Naive thymus-derived CD4-positive, alpha-beta T cell (primary cell): ENCODE measurements around the gene PARP14. TPM values are rescaled to one million over a fixed set of nuclear protein-coding genes. Genes with fewer than 3 reads are reported as not detected.
"Not testable (repeated sequence)": the region's sequence is repeated elsewhere in the genome, so short reads cannot be mapped to it uniquely, and the experiment has no call there.

Source experiments
- ATAC-seq: fragments of 150-1000 bp; cut with Tn5 transposase; 2 replicates; pipeline ENCODE4 v1.10.0; 2021; ENCODE audit warnings: mild to moderate bottlenecking, moderate library complexity
- CTCF ChIA-PET: fragments of 350-600 bp; sonication (Branson Sonifier 250); formaldehyde crosslinking; loops from one replicate; lab custom pipeline; 2021; ENCODE audit warnings: antibody characterized with exemption; lab: Charles Lee
- POLR2A ChIA-PET: fragments of 350-600 bp; sonication (Branson Sonifier 250); formaldehyde crosslinking; loops from one replicate; lab custom pipeline; 2021; ENCODE audit warnings: antibody characterized with exemption, inconsistent platforms; lab: Charles Lee
- DNase-seq, 9 donors: peaks; one replicate each; pipeline versions ENCODE4 v3.0.0 to v3.0.0-alpha.2; 2020 to 2022; ENCODE audit warnings: mixed read lengths in 1 of 9
- H3K27ac ChIP-seq: one replicate; pipeline ENCODE4 v1.7.0; 2013; ENCODE audit warnings: mild to moderate bottlenecking, low read depth, low read length, moderate library complexity
- H3K27me3 ChIP-seq, 2 donors: one replicate each; pipeline ENCODE4 v1.7.0; 2013; ENCODE audit warnings: low read length in 2 of 2, mild to moderate bottlenecking in 2 of 2, moderate library complexity in 2 of 2; ENCODE audit not compliant: control insufficient read depth in 2 of 2, insufficient read depth in 2 of 2
- H3K36me3 ChIP-seq, 3 experiments: 1 replicate in 2 of 3; 2 replicates in 1 of 3; pipeline ENCODE4 v1.7.0; 2013; ENCODE audit warnings: low read length in 3 of 3, mild to moderate bottlenecking in 3 of 3, moderate library complexity in 1 of 3; ENCODE audit not compliant: insufficient read depth in 3 of 3, control insufficient read depth in 2 of 3
- H3K4me1 ChIP-seq, 2 donors: one replicate each; pipeline ENCODE4 v1.7.0; 2013; ENCODE audit warnings: low read length in 2 of 2, mild to moderate bottlenecking in 2 of 2, moderate library complexity in 1 of 2; ENCODE audit not compliant: control insufficient read depth in 2 of 2, insufficient read depth in 2 of 2
- H3K4me3 ChIP-seq: 2 replicates; pipeline ENCODE4 v1.7.0; 2013; ENCODE audit warnings: mild to moderate bottlenecking, low read length
- H3K9me3 ChIP-seq, 3 experiments: 1 replicate in 2 of 3; 2 replicates in 1 of 3; pipeline ENCODE4 v1.7.0; 2013; ENCODE audit warnings: low read length in 3 of 3; ENCODE audit not compliant: control insufficient read depth in 2 of 3
- H3K27ac Mint-ChIP-seq, 9 donors: one replicate each; pipeline ENCODE4 v1.8.0; 2020 to 2022; ENCODE audit warnings: mixed read lengths in 9 of 9, mild to moderate bottlenecking in 8 of 9, moderate library complexity in 5 of 9, inconsistent platforms in 2 of 9
- H3K27me3 Mint-ChIP-seq, 5 donors: one replicate each; pipeline ENCODE4 v1.8.0; 2021 to 2022; ENCODE audit warnings: mixed read lengths in 5 of 5, mild to moderate bottlenecking in 1 of 5
- H3K36me3 Mint-ChIP-seq, 5 donors: one replicate each; pipeline ENCODE4 v1.8.0; 2020 to 2022; ENCODE audit warnings: mixed read lengths in 5 of 5, mild to moderate bottlenecking in 3 of 5, inconsistent platforms in 1 of 5
- H3K4me1 Mint-ChIP-seq, 7 donors: one replicate each; pipeline ENCODE4 v1.8.0; 2020 to 2022; ENCODE audit warnings: mixed read lengths in 7 of 7, mild to moderate bottlenecking in 3 of 7, inconsistent platforms in 1 of 7
- H3K4me3 Mint-ChIP-seq, 10 donors: one replicate each; pipeline ENCODE4 v1.8.0; 2020 to 2022; ENCODE audit warnings: mild to moderate bottlenecking in 10 of 10, mixed read lengths in 10 of 10, moderate library complexity in 6 of 10, inconsistent platforms in 2 of 10
- H3K9me3 Mint-ChIP-seq, 11 donors: one replicate each; pipeline ENCODE4 v1.8.0; 2020 to 2022; ENCODE audit warnings: mixed read lengths in 11 of 11, mild to moderate bottlenecking in 4 of 11, inconsistent platforms in 1 of 11, moderate library complexity in 1 of 11
- intact Hi-C, 2 donors: fragments of 100-400 bp; cut with micrococcal nuclease; formaldehyde crosslinking; loops; one replicate each; pipeline ENCODE4 v1.15.1; 2023
- polyA plus RNA-seq, 2 donors: library from polyadenylated mRNA; unstranded; fragments of 300-500 nt; fragmentation: Illumina TruSeq; gene quantifications; one replicate each; pipeline ENCODE4 v1.2.3, GENCODE V29; 2021
- total RNA-seq, 6 experiments: library from RNA in 5 of 6; stranded (reverse) in 5 of 6; gene quantifications; 1 replicate in 5 of 6; 2 replicates in 1 of 6; pipeline ENCODE4 v1.2.3 and lab custom pipeline; 2021 to 2026

PARP14 gene
- total and polyA plus RNA-seq, 7 experiments from 2014 or later = 8.4 to 154 (median 47.9) TPM

DNA sequence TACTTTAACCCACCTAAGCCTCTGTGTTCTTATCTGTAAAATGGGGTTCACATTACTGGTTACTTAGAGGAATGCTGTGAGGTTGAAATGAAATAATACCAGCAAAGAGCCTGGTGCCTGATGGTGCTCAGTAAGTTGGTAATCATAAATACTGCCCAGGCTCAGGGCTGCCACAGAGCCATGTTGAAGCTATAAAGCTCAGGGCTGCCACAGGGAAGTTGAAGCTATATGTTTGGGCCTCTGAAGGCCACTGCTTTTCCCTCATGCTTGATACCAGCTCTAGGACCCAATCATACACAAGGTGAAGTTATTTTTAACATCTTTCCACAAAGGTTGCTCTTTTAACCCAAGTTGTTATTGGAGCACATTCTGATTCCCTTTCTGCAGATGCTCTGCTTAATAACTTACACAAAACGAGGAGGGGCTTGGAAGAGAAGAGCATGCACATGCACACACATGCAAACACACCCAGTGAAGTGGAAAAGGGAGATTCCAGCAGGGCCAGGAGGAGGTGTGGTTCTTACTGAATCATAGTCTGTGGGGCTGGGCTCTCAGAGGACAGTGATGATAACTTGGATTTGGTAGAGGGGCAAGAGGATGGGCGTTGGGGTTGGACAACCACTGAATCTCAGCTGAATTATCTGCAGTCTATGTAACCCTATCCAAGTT is 17.4 kb downstream of the PARP14 start:
- peaks cover 5 to 88% (median 15%) of the 10 kb centered on the region in 3 experiments for H3K36me3 ChIP-seq
- peak overlapping the region in 2 of 9 donors; percentile 3 to 24 for H3K27ac Mint-ChIP-seq
- no peaks in the 10 kb centered on the region for H3K9me3 ChIP-seq
- no peaks in the 10 kb centered on the region for H3K27me3 Mint-ChIP-seq
- no peak overlapping the region for H3K4me3 Mint-ChIP-seq
- no peaks in the 10 kb centered on the region for H3K9me3 Mint-ChIP-seq
- intact Hi-C loops = no loop called here
- no peak overlapping the region for H3K4me3 ChIP-seq
- peaks cover 10 to 61% (median 57%) of the 10 kb centered on the region in 5 donors for H3K36me3 Mint-ChIP-seq
- H3K27me3 ChIP-seq = no peaks in the 10 kb centered on the region
- DNase-seq = no peak
- ATAC-seq = peak; percentile 40
- H3K4me1 Mint-ChIP-seq = peaks cover 3 to 52% (median 13%) of the 10 kb centered on the region in 7 donors
- ChIA-PET POLR2A (no interaction called here), CTCF (interaction anchor here (0.8 kb wide), 1 partner anchor 72 kb away, joined by 3 read pairs; no protein-coding TSS in a partner anchor)
- no peaks in the 10 kb centered on the region for H3K4me1 ChIP-seq
- H3K27ac ChIP-seq = no peak overlapping the region

DNA sequence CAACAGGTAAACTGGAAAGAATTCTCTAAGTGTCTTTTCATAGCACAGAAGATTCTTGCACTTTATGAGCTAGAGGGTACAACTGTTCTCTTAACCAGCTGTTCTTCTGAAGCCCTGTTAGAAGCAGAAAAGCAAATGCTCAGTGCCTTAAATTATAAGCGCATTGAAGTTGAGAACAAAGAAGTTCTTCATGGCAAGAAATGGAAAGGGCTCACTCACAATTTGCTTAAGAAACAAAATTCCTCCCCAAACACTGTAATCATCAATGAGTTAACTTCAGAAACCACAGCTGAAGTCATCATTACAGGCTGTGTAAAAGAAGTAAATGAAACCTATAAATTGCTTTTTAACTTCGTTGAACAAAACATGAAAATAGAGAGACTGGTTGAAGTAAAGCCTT is 19.6 kb downstream of the PARP14 start:
- Mint-ChIP-seq H3K36me3 (peaks cover 15 to 63% (median 55%) of the 10 kb centered on the region in 5 donors), H3K4me1 (peaks cover 3 to 46% (median 12%) of the 10 kb centered on the region in 7 donors), H3K27ac (no peak overlapping the region), H3K9me3 (no peaks in the 10 kb centered on the region), H3K27me3 (no peaks in the 10 kb centered on the region), H3K4me3 (no peak overlapping the region)
- intact Hi-C loops = no loop called here
- H3K27ac ChIP-seq = no peak overlapping the region
- no peaks in the 10 kb centered on the region for H3K9me3 ChIP-seq
- H3K4me3 ChIP-seq = no peak overlapping the region
- H3K27me3 ChIP-seq = no peaks in the 10 kb centered on the region
- no peaks in the 10 kb centered on the region for H3K4me1 ChIP-seq
- ATAC-seq = no peak
- no peak for DNase-seq
- peaks cover 5 to 85% (median 22%) of the 10 kb centered on the region in 3 experiments for H3K36me3 ChIP-seq
- ChIA-PET CTCF (no interaction called here), POLR2A (interaction anchor here (0.9 kb wide), 1 partner anchor 12 kb away, joined by 3 read pairs; no protein-coding TSS in a partner anchor)

DNA sequence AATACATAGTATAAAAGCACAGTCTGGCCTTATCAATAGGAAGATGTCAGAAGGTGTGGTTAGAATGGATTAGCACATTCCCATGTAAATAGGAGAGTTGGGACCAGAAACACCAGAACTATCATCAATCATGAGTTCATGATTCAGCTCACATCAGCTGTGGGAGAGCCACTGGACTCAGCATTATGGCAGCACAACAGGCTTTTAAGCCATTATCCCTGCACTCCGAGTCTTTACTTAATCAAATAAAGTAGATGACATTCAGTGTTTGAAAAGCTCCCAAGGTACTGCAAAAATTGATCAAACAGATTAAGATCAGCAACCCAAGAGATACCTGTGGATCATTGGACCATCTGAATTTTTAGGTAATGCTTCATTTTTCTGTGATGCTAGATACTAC is 24.7 kb downstream of the PARP14 start:
- no peaks in the 10 kb centered on the region for H3K27me3 ChIP-seq
- H3K9me3 ChIP-seq = no peaks in the 10 kb centered on the region
- Mint-ChIP-seq H3K27ac (peak overlapping the region in 1 of 9 donors; percentile 33), H3K4me1 (peaks cover 11 to 49% (median 26%) of the 10 kb centered on the region in 7 donors), H3K27me3 (no peaks in the 10 kb centered on the region), H3K9me3 (no peaks in the 10 kb centered on the region), H3K36me3 (peaks cover 5 to 74% (median 60%) of the 10 kb centered on the region in 5 donors), H3K4me3 (no peak overlapping the region)
- ATAC-seq = no peak
- H3K27ac ChIP-seq = no peak overlapping the region
- intact Hi-C loops = no loop called here
- peaks cover 0 to 47% (median 18%) of the 10 kb centered on the region in 3 experiments for H3K36me3 ChIP-seq
- H3K4me1 ChIP-seq = no peaks in the 10 kb centered on the region
- POLR2A ChIA-PET = no interaction called here
- no peak overlapping the region for H3K4me3 ChIP-seq
- DNase-seq = no peak
- CTCF ChIA-PET = interaction anchor here (0.8 kb wide), 1 partner anchor 26 kb away, joined by 3 read pairs; no protein-coding TSS in a partner anchor

DNA sequence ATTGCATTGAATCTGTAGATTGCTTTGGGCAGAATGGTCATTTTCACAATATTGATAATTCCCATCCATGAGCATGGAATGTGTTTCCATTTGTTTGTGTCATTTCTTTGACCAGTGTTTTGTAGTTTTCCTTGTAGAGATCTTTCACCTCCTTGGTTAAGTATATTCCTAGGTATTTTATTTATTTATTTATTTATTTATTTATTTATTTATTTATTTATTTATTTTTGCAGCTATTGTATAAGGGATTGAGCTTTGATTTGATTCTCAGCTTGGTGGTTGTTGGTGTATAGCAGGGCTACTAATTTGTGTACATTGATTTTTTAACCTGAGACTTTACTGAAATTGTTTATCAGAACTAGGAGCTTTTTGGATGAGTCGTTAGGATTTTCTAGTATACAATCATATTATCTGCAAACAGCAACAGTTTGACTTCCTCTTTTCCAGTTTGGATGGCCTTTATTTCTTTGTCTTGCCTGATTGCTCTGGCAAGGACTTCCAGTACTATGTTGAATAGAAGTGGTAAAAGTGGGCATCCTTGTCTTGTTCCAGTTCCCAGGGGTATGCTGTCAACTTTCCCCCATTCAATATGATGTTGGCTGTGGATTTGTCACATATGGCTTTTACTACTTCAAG is 30.1 kb downstream of the PARP14 start:
- H3K4me1 ChIP-seq, H3K4me3 ChIP-seq, DNase-seq, CTCF ChIA-PET, H3K27me3 ChIP-seq, H3K27me3 Mint-ChIP-seq, ATAC-seq, H3K9me3 Mint-ChIP-seq, POLR2A ChIA-PET, intact Hi-C loops, H3K9me3 ChIP-seq, H3K27ac ChIP-seq: not testable (repeated sequence)
- peaks cover 10 to 35% (median 33%) of the 10 kb centered on the region in 3 experiments for H3K36me3 ChIP-seq
- H3K36me3 Mint-ChIP-seq = peaks cover 6 to 83% (median 58%) of the 10 kb centered on the region in 5 donors
- peak overlapping the region in 3 of 9 donors; percentile 33 to 65 (median 56) for H3K27ac Mint-ChIP-seq
- peak overlapping the region in 2 of 10 donors; percentile 23 to 82 for H3K4me3 Mint-ChIP-seq
- peaks cover 18 to 47% (median 34%) of the 10 kb centered on the region in 7 donors for H3K4me1 Mint-ChIP-seq

DNA sequence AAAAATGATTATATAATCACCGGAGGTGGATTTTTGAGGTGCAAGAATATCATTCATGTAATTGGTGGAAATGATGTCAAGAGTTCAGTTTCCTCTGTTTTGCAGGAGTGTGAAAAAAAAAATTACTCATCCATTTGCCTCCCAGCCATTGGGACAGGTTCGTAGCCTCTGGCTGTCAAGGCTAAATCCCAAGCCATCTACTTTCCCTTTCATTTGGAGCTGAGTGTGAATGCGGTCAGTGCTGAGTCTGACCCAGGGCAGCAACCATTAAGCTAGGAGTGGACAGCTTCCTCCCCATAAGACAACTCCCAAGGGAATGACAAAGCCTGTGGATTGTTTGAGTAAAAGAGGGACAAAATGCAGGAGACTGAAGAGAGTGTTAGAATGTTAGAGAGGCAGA is 33.6 kb downstream of the PARP14 start:
- ChIA-PET CTCF (no interaction called here), POLR2A (no interaction called here)
- H3K36me3 Mint-ChIP-seq = peaks cover 17 to 74% (median 52%) of the 10 kb centered on the region in 5 donors
- no peak for ATAC-seq
- H3K27ac ChIP-seq = no peak overlapping the region
- no peak for DNase-seq
- H3K4me1 Mint-ChIP-seq = peaks cover 15 to 34% (median 26%) of the 10 kb centered on the region in 7 donors
- no peaks in the 10 kb centered on the region for H3K27me3 ChIP-seq
- H3K9me3 Mint-ChIP-seq = no peaks in the 10 kb centered on the region
- H3K27ac Mint-ChIP-seq = no peak overlapping the region
- H3K9me3 ChIP-seq = no peaks in the 10 kb centered on the region
- H3K4me3 Mint-ChIP-seq = no peak overlapping the region
- H3K36me3 ChIP-seq = peaks cover 24 to 68% (median 55%) of the 10 kb centered on the region in 3 experiments
- H3K4me3 ChIP-seq = no peak overlapping the region
- H3K27me3 Mint-ChIP-seq = no peaks in the 10 kb centered on the region
- intact Hi-C loops = no loop called here
- H3K4me1 ChIP-seq = no peaks in the 10 kb centered on the region

DNA sequence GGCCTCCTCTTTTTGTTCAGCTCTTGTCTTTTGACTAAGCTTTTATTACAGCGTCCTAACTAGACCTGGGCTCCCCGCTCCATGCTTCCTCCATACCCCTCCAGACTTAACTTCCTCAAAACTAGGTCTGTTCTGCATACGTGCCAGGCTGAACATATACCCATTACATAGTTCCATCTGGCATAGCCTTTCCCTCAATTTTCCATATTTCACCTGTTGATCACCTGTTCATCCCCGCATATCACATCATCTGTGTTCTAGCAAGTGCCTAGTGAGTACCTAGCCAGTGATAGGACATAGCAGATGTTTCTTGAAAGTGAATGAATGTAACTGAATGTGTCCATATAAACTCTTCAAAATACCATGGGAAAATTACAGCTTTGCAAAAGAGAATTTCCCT is 36.0 kb downstream of the PARP14 start:
- H3K4me3 Mint-ChIP-seq = no peak overlapping the region
- Histone ChIP-seq H3K4me3 (no peak overlapping the region), H3K27me3 (no peaks in the 10 kb centered on the region), H3K9me3 (no peaks in the 10 kb centered on the region), H3K4me1 (no peaks in the 10 kb centered on the region), H3K27ac (no peak overlapping the region), H3K36me3 (peaks cover 24 to 86% (median 60%) of the 10 kb centered on the region in 3 experiments)
- ChIA-PET POLR2A (no interaction called here), CTCF (no interaction called here)
- no peak for ATAC-seq
- intact Hi-C loops = no loop called here
- no peaks in the 10 kb centered on the region for H3K27me3 Mint-ChIP-seq
- H3K4me1 Mint-ChIP-seq = peaks cover 4 to 11% (median 4%) of the 10 kb centered on the region in 7 donors
- peaks cover 19 to 74% (median 48%) of the 10 kb centered on the region in 5 donors for H3K36me3 Mint-ChIP-seq
- peak overlapping the region in 4 of 9 donors; percentile 1 to 32 (median 6) for H3K27ac Mint-ChIP-seq
- no peak for DNase-seq
- no peaks in the 10 kb centered on the region for H3K9me3 Mint-ChIP-seq
